HG03378 (cell line): ENCODE measurements around the gene CKMT2.

Experiments used
- ATAC-seq: cut with Tn5 transposase; IDR thresholded peaks from one replicate; pipeline ENCODE4 v1.9.1; 2021; ENCODE audit warnings: mild to moderate bottlenecking, moderate library complexity; ENCODE audit not compliant: unreplicated experiment

The CKMT2 gene

DNA sequence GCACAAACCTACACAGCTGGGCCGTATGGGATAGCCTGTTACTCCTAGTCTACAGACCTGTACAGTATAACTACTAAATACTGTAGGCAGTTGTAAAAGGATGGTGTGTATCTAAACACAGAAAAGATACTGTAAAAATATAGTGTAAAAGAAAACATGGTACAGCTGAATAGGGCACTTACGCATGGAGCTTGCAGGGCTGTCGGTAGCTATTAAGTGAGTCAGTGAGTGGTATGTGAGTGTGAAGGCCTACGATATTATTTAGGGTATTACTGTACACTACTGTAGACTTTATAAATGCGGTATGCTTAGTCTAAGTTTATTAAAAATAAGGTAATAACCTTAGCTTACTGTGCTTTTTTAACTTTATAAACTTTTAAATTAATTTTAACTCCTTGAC is 69.5 kb downstream of the CKMT2 start:
- no peak for ATAC-seq

DNA sequence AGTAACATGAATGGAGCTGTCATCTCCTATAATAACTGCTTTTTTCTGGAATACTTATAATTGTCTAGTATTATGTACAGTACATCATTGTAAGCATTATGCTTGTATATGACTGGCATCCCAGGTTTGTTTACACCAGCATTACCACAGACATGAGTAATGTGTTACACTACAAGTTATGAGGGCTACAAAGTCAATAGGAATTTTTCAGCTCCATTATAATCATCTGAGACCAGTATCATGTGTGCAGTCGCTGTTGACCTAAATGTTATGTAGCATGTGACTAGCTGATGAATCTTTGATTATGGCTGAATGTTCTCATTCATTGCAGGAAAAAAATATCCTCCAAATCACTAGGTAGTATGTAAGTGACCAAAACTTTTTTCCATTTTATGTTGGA is 70.4 kb downstream of the CKMT2 start:
- no peak for ATAC-seq

DNA sequence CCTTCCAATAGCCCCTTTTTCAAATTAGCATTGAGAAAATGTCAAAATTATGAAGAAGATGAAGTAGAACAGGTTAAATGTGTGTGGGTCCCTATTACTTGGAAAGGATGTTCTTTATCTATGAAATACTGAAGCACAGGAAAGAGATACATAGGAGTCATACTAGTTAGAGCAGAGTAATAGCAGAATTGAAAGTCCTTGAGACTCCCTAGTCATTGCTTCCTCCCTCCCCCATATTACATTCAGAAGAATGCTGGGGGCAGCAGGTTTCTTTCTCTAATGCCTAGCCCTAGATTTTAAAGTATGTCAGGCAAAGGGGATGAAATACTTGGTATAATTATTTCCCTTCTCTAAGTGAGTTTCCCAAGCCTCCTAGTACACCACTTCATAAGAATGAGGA is 72.7 kb downstream of the CKMT2 start:
- ATAC-seq, result no peak

DNA sequence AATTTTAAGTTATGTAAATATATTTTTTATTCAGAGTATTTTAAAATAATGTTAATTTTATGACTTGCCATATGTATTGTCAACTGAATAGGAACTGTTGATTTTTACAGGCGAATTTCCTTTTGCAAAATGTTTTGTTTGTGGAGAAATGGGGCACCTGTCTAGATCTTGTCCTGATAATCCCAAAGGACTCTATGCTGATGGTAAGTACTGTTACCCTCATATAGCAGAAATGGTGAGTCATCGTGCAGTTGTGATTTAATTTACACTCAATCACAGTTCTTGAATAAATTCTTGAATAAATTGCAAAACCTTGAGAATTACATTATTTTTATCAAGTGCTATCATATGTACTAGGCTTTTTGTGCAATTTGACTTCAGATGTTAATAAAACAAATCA is 75.7 kb downstream of the CKMT2 start:
- ATAC-seq, result no peak

DNA sequence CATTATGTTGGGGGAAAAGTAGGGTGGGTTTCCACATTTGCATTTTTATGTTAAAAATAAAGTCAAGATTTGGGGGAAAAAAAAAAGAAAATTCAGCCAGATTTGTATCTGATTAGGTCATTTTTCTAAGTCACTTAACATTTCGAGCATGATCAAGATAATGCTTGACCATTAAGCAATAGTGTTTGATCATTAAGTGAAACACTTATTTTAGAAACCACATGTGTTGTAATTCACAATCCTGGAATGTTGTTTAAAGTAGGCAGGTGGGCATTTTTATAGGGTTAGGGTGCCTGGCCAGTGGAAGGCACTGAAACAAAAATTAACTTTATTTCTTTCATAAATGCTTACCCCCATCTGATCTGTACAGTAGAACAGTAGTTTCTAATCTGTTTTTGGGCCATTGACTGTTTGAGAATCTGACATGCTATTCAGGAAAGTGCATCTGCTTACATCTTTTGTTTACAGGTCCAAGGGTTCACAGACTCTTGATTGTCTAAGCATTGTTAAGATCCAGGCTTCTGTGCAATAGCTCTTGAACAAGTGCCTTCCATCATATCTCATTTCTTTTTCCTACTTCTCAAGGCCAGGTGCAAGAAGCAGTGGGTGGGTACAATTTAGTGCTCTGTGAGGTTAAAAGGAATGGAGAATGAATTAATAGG is 77.4 kb downstream of the CKMT2 start:
- no peak for ATAC-seq

DNA sequence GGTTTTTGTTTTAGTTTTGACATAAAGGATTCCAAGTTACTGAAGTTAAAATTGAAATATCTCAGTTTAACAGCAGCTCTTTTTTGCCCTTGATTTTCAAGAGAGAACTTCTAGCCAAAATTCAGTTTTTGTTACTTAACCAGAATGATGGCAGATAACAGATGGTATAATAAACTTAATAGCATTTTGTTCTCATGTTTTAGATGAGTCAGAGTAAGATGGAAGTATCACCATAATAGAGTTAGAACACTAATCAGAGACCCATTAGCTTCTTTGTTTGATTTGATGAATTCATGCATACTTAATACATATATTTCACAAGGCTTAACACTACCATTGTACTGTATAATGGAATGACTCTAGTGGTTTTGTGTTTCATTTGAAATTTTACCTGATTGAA is 80.2 kb downstream of the CKMT2 start:
- no peak for ATAC-seq

DNA sequence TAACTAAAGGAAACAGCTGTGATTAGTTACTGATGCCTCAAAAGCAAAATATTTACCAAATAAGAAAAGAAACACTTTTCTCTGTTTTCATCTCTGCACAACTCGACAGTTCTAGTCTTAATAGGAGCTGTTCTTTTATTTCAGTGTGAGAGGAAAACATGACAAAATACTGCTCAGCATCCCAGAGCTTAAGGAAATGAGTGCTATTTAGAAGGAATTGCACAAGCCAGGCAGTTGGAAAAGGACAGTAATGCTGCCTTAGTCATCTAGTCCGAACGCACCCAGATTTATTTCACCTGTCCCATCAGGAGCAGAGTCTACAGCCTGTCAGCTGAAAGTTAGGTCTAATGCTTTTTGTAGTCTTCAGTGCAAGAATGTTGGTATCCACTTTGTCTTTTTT is 80.6 kb downstream of the CKMT2 start:
- ATAC-seq, result no peak

DNA sequence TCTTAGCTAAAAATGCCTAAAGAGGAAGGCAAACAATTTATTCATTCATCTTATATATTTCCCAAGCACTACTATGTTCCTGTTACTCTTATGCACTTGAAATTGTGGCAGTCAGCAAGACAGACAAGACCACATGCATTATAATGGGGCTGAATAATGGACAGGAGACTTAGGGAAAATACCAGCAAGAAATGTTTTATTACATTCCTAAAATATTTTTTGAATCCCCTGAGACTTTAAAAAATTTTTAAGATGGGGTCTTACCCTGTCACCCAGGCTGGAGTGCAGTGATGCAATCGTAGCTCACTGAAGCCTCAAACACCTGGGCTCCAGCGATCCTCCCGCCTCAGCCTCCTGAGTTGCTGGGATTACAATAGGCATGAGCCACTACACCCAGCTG is 81.5 kb downstream of the CKMT2 start:
- ATAC-seq, result no peak

DNA sequence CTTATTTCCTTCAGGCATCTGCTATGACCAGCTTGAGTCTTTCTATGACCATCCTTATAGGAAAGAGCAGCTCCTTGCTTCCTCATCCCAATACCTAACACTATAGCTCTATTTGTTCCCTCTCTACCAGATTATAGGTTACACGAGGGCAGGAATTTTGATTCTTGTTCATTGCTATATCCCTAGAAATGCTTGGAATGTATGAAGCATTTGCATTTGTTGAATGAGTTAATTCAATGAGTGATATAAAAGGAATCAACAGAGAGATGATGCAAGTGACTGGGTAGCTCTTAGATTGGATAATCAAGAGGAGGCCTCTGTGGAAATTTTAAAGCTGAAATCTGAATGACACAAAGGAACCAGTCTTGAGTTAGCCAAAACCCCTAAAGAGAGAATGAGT is 82.2 kb downstream of the CKMT2 start:
- no peak for ATAC-seq

DNA sequence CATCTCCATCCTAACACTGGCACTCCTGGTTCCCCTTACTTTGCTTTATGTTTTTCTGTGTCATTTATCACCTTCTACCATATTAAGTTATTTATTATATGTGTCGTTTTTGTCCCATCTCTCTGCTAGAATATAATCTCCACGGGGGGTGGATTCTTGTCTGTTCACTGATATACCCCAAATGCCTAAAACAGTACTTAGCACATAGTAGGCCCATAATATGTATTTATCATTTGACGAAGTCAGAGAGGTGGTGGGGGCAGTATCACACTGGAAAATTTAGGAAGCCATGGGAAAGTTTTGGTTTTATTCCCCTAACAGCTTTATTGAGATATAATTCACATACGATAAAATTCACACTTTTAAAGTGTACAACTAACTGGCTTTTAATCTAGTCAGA is 82.7 kb downstream of the CKMT2 start:
- ATAC-seq, result no peak
